ENCODE data around the gene TMEM141.
"Not testable (repeated sequence)": the region's sequence is repeated elsewhere in the genome, so short reads cannot be mapped to it uniquely, and the experiment has no call there.

DNA sequence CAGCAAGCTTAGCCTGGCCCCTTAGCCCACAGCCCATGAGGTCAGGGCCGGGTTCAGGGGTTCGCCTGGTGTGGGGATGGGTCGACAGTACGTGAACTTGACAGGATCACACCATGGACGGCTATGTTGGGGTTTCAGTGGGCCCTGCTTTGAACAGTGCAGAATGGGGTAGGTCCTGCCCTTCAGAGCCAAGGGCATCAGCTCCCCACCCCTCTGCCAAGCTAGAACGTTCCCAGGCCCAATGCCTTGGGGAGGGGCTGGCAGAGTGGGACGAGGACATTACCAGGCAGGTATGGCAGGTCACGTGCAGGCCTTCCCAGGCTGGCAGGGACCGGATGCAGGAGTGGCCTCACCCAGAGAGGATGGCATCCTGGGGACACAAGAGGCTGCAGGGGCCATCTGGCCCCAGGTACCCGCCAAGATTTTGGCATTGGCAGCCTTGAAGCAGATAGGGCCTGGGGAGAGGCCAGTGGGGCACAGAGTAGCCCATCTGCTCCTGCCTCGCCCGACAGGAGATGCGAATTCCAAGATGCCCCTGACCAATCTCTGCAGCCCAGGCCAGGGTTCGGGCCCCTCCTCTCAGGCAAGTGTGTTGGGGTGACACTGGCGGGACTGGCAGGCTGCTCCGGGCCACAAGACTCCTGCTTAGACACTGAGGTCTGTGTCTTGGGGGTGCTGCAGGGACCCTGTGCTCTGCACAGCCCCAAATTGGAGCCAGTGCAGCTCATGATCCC lies 50.7 kb downstream of the TMEM141 start:
- TF ChIP-seq, protein P1, sequence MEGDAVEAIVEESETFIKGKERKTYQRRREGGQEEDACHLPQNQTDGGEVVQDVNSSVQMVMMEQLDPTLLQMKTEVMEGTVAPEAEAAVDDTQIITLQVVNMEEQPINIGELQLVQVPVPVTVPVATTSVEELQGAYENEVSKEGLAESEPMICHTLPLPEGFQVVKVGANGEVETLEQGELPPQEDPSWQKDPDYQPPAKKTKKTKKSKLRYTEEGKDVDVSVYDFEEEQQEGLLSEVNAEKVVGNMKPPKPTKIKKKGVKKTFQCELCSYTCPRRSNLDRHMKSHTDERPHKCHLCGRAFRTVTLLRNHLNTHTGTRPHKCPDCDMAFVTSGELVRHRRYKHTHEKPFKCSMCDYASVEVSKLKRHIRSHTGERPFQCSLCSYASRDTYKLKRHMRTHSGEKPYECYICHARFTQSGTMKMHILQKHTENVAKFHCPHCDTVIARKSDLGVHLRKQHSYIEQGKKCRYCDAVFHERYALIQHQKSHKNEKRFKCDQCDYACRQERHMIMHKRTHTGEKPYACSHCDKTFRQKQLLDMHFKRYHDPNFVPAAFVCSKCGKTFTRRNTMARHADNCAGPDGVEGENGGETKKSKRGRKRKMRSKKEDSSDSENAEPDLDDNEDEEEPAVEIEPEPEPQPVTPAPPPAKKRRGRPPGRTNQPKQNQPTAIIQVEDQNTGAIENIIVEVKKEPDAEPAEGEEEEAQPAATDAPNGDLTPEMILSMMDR (IDR thresholded peaks at IDR 0.05; ENCODE audit: low read depth, low read length): not testable (repeated sequence)
- not testable (repeated sequence) for TF ChIP-seq EZH2phosphoT487 (IDR thresholded peaks at IDR 0.05; ENCODE audit: low read depth)

All from OCI-LY3 (cell line).